H1 (cell line): ENCODE results near the gene TUBE1. TPM values are rescaled to one million over a fixed set of nuclear protein-coding genes. Genes with fewer than 3 reads are reported as not detected.

Source experiments
- CTCF ChIA-PET: fragments of 300-600 bp; sonication (Branson Sonifier 250); formaldehyde crosslinking; loops from one replicate; lab custom pipeline; 2021; ENCODE audit not compliant: partially characterized antibody; lab: Charles Lee
- POLR2A ChIA-PET: fragments of 300-600 bp; sonication (Branson Sonifier 250); formaldehyde crosslinking; loops from one replicate; lab custom pipeline; 2021; ENCODE audit warnings: inconsistent platforms; ENCODE audit not compliant: partially characterized antibody; lab: Charles Lee
- DNase-seq, 2 experiments: peaks; one replicate each; pipeline versions ENCODE4 v3.0.0 to v3.0.0-alpha.2; 2010 to 2022; ENCODE audit warnings: low spot score in 2 of 2, low read depth in 1 of 2, mixed read lengths in 1 of 2
- FAIRE-seq: peaks from 2 replicates; lab custom pipeline; 2011; peaks lifted over from hg19 to GRCh38; lab: Jason Lieb, UNC
- H2AFZ ChIP-seq: 2 replicates; pipeline ENCODE4 v1.8.1; 2012; ENCODE audit warnings: low read length, inconsistent platforms
- H2AK5ac ChIP-seq: 2 replicates; pipeline ENCODE4 v1.6.1; 2013; ENCODE audit warnings: low read depth, low read length
- H2BK120ac ChIP-seq: replicated peaks from 2 replicates; pipeline ENCODE3; 2013; ENCODE audit warnings: low read depth, low read length, inconsistent platforms
- H2BK12ac ChIP-seq: 2 replicates; pipeline ENCODE4 v1.6.1; 2013; ENCODE audit warnings: low read depth, low read length
- H2BK15ac ChIP-seq: 2 replicates; pipeline ENCODE4 v1.6.1; 2013; ENCODE audit warnings: low read length
- H2BK20ac ChIP-seq: 2 replicates; pipeline ENCODE4 v1.6.1; 2013; ENCODE audit warnings: low read length
- H2BK5ac ChIP-seq: 2 replicates; pipeline ENCODE4 v1.6.1; 2013; ENCODE audit warnings: low read depth, low read length
- H3K14ac ChIP-seq: 2 replicates; pipeline ENCODE4 v1.6.1; 2013; ENCODE audit warnings: inconsistent platforms; ENCODE audit not compliant: insufficient read length
- H3K18ac ChIP-seq: 2 replicates; pipeline ENCODE4 v1.6.1; 2013; ENCODE audit warnings: low read length; ENCODE audit errors: extremely low read depth
- H3K23ac ChIP-seq: 2 replicates; pipeline ENCODE4 v1.6.1; 2013; ENCODE audit warnings: inconsistent platforms; ENCODE audit not compliant: insufficient read length
- H3K23me2 ChIP-seq: 2 replicates; pipeline ENCODE4 v1.6.1; 2013; ENCODE audit warnings: low read depth, low read length
- H3K27ac ChIP-seq: 2 replicates; pipeline ENCODE4 v1.6.1; 2011; ENCODE audit warnings: low read depth, low read length, inconsistent platforms
- H3K27me3 ChIP-seq, 4 experiments: replicated peaks in 1 of 4; 1 replicate in 1 of 4; 2 replicates in 3 of 4; pipeline versions ENCODE4 v1.6.1 to v1.8.1; 2011 to 2013; ENCODE audit warnings: low read length in 3 of 4, mild to moderate bottlenecking in 3 of 4, inconsistent platforms in 2 of 4, mixed read lengths in 2 of 4, moderate library complexity in 1 of 4; ENCODE audit not compliant: control insufficient read depth in 3 of 4, insufficient read depth in 3 of 4; ENCODE audit errors: extremely low read depth in 1 of 4
- H3K36me3 ChIP-seq, 4 experiments: 2 replicates each; pipeline versions ENCODE4 v1.6.1 to v1.8.1; 2011 to 2013; ENCODE audit warnings: mild to moderate bottlenecking in 4 of 4, low read length in 3 of 4, moderate library complexity in 2 of 4, control low read depth in 1 of 4, inconsistent platforms in 1 of 4; ENCODE audit not compliant: insufficient read depth in 4 of 4, control insufficient read depth in 2 of 4
- H3K4ac ChIP-seq: replicated peaks from 2 replicates; pipeline ENCODE3; 2013; ENCODE audit warnings: low read length, low read depth, mixed read lengths, inconsistent platforms; ENCODE audit not compliant: insufficient read length
- H3K4me1 ChIP-seq, 4 experiments: replicated peaks in 1 of 4; 1 replicate in 1 of 4; 2 replicates in 3 of 4; pipeline versions ENCODE4 v1.6.1 to v1.8.1; 2011 to 2013; ENCODE audit warnings: low read length in 3 of 4, inconsistent platforms in 2 of 4, mixed read lengths in 1 of 4; ENCODE audit not compliant: insufficient read depth in 4 of 4, control insufficient read depth in 3 of 4
- H3K4me2 ChIP-seq, 2 experiments: 2 replicates each; pipeline versions ENCODE4 v1.6.1 to v1.8.1; 2011 to 2013; ENCODE audit warnings: low read depth in 2 of 2, low read length in 2 of 2, control low read depth in 1 of 2, inconsistent platforms in 1 of 2, mild to moderate bottlenecking in 1 of 2; ENCODE audit not compliant: insufficient read depth in 1 of 2
- H3K4me3 ChIP-seq, 4 experiments: fragments of 200-600, 300-600 bp in 1 of 4; sonication (generic), shearing (Covaris generic), sonication (Bioruptor Twin) in 1 of 4; 2 replicates each; pipeline versions ENCODE4 v1.5.1 to v1.8.1; 2011 to 2016; ENCODE audit warnings: low read length in 4 of 4, low read depth in 3 of 4, control low read depth in 2 of 4, inconsistent platforms in 2 of 4, mild to moderate bottlenecking in 2 of 4, mixed read lengths in 1 of 4, moderate library complexity in 1 of 4; ENCODE audit not compliant: insufficient read depth in 2 of 4; ENCODE audit errors: extremely low read depth in 1 of 4
- H3K56ac ChIP-seq: replicated peaks from 2 replicates; pipeline ENCODE3; 2013; ENCODE audit warnings: low read depth, mild to moderate bottlenecking, mixed read lengths, low read length, inconsistent platforms; ENCODE audit not compliant: insufficient read length
- H3K79me1 ChIP-seq: 2 replicates; pipeline ENCODE4 v1.6.1; 2013; ENCODE audit warnings: low read depth, low read length, control low read depth
- H3K79me2 ChIP-seq, 2 experiments: 2 replicates each; pipeline versions ENCODE4 v1.6.1 to v1.8.1; 2012 to 2013; ENCODE audit warnings: low read length in 2 of 2, mild to moderate bottlenecking in 2 of 2, inconsistent platforms in 1 of 2; ENCODE audit not compliant: insufficient read depth in 2 of 2, control insufficient read depth in 1 of 2
- H3K9ac ChIP-seq, 4 experiments: replicated peaks in 1 of 4; 1 replicate in 1 of 4; 2 replicates in 3 of 4; pipeline versions ENCODE4 v1.6.1 to v1.8.1; 2011 to 2013; ENCODE audit warnings: low read depth in 3 of 4, low read length in 3 of 4, control low read depth in 2 of 4, mild to moderate bottlenecking in 2 of 4, moderate library complexity in 2 of 4, inconsistent platforms in 1 of 4; ENCODE audit errors: extremely low read depth in 1 of 4
- H3K9me3 ChIP-seq, 2 experiments: 2 replicates each; pipeline versions ENCODE4 v1.6.1 to v1.8.1; 2012 to 2013; ENCODE audit warnings: mild to moderate bottlenecking in 2 of 2, moderate library complexity in 2 of 2, control low read depth in 1 of 2, inconsistent platforms in 1 of 2, low read depth in 1 of 2, low read length in 1 of 2, mixed read lengths in 1 of 2; ENCODE audit not compliant: insufficient read depth in 2 of 2
- H4K20me1 ChIP-seq, 2 experiments: replicated peaks in 1 of 2; 2 replicates each; pipeline versions ENCODE3 to v1.8.1; 2011 to 2013; ENCODE audit warnings: inconsistent platforms in 2 of 2, low read length in 2 of 2, mild to moderate bottlenecking in 1 of 2; ENCODE audit not compliant: insufficient read depth in 2 of 2, control insufficient read depth in 1 of 2
- H4K5ac ChIP-seq: 2 replicates; pipeline ENCODE4 v1.6.1; 2013; ENCODE audit warnings: low read length, low read depth, mixed read lengths, inconsistent platforms; ENCODE audit not compliant: insufficient read length
- H4K8ac ChIP-seq: 2 replicates; pipeline ENCODE4 v1.8.0; 2013; ENCODE audit warnings: mild to moderate bottlenecking, moderate library complexity, low read length, inconsistent platforms; ENCODE audit not compliant: insufficient read depth; ENCODE audit errors: extremely low read depth
- H4K91ac ChIP-seq: replicated peaks from 2 replicates; pipeline ENCODE3; 2013; ENCODE audit warnings: low read length, mixed read lengths, inconsistent platforms; ENCODE audit not compliant: insufficient read length
- ASH2L ChIP-seq: fragments of 200-600, 300-600 bp; sonication (generic); IDR thresholded peaks from one replicate; pipeline ENCODE4 v1.7.1; 2017; ENCODE audit warnings: low read length
- BRCA1 ChIP-seq: IDR thresholded peaks from 2 replicates; pipeline ENCODE4 v1.6.1; 2012; ENCODE audit warnings: low read depth, low read length, improper control_type of control experiment
- CEBPB ChIP-seq: IDR thresholded peaks from 2 replicates; pipeline ENCODE4 v1.6.1; 2012; ENCODE audit warnings: low read depth, low read length
- CHD2 ChIP-seq: IDR thresholded peaks from 2 replicates; pipeline ENCODE4 v1.6.1; 2012; ENCODE audit warnings: low read length, improper control_type of control experiment
- JUND ChIP-seq: IDR thresholded peaks from 2 replicates; pipeline ENCODE4 v1.6.1; 2011; ENCODE audit warnings: mild to moderate bottlenecking, improper control_type of control experiment, low read length
- SAP30 ChIP-seq: fragments of 300-600 bp; sonication (generic); IDR thresholded peaks from 2 replicates; pipeline ENCODE4 v1.7.1; 2012; ENCODE audit warnings: low read length, moderate library complexity, mild to moderate bottlenecking, inconsistent platforms; ENCODE audit not compliant: insufficient read depth, insufficient replicate concordance
- SP1 ChIP-seq: IDR thresholded peaks from 2 replicates; pipeline ENCODE4 v1.6.1; 2011; ENCODE audit warnings: low read depth, low read length
- SUZ12 ChIP-seq: fragments of 200-600 bp; sonication (generic); IDR thresholded peaks from 2 replicates; pipeline ENCODE4 v1.6.1; 2012; ENCODE audit warnings: mild to moderate bottlenecking, inconsistent platforms, low read length, moderate library complexity, mixed read lengths
- TAF7 ChIP-seq: optimal IDR thresholded peaks from 2 replicates; pipeline ENCODE3; 2011; ENCODE audit warnings: low read depth, mild to moderate bottlenecking, inconsistent platforms, low read length, moderate library complexity, borderline replicate concordance
- TEAD4 ChIP-seq: IDR thresholded peaks from 2 replicates; pipeline ENCODE4 v1.6.1; 2012; ENCODE audit warnings: low read depth, low read length, inconsistent platforms, mixed read lengths
- YY1 ChIP-seq: IDR thresholded peaks from 2 replicates; pipeline ENCODE4 v1.6.1; 2011; ENCODE audit warnings: low read depth, mild to moderate bottlenecking, low read length
- WGBS, 2 experiments: shearing (Covaris generic) in 1 of 2; methylation state at CpG; one replicate each; pipeline versions ENCODE4 v1.1.6 to v1.1.7; 2013 to 2015; ENCODE audit warnings: low lambda C conversion rate in 2 of 2, mixed read lengths in 2 of 2, inconsistent platforms in 1 of 2, low coverage in 1 of 2, missing lambda C conversion rate in 1 of 2; ENCODE audit not compliant: insufficient replicate concordance in 2 of 2, insufficient coverage in 1 of 2, insufficient read length in 1 of 2; ENCODE audit errors: extremely low coverage in 1 of 2, missing lambda C conversion rate in 1 of 2; 5-methylcytosine and 5-hydroxymethylcytosine counted together
- polyA plus RNA-seq, 7 experiments: library from polyadenylated mRNA; depleted of rRNA in 3 of 7; stranded (reverse) in 5 of 7; unstranded in 2 of 7; fragments of >200 nt in 5 of 7; fragments of 200-250 nt in 2 of 7; gene quantifications; 1 replicate in 5 of 7; 2 replicates in 1 of 7; 4 replicates in 1 of 7; pipeline versions ENCODE4 v1.2.1 to v1.2.3, GENCODE V29; 2011 to 2013; ENCODE audit warnings: missing spikeins in 2 of 7, mixed read lengths in 2 of 7
- total RNA-seq: library from RNA; stranded (reverse); fragmentation: NEBNext Ultra II Directional; extraction: Animal tissue kit (Norgen Biotek cat#: 25700); gene quantifications from 2 replicates; pipeline ENCODE4 v1.2.1, GENCODE V29; 2021
- TF ChIP-seq, protein P1 (sequence below): IDR thresholded peaks from 2 replicates; pipeline ENCODE4 v1.6.1; 2011; ENCODE audit warnings: low read length, improper control_type of control experiment
- TF ChIP-seq, protein P2 (sequence below): IDR thresholded peaks from 2 replicates; pipeline ENCODE4 v1.6.1; 2011; ENCODE audit warnings: low read depth, mild to moderate bottlenecking, low read length; ENCODE audit not compliant: insufficient read depth
- TF ChIP-seq, protein P3 (sequence below): IDR thresholded peaks from 2 replicates; pipeline ENCODE4 v1.6.1; 2012; ENCODE audit warnings: inconsistent platforms

TUBE1 gene
- total and polyA plus RNA-seq, 2 of the 8 experiments (the other 6 are each of a cell fraction or from before 2014, with no cell fraction given), result 8.0 to 15.9 TPM

DNA sequence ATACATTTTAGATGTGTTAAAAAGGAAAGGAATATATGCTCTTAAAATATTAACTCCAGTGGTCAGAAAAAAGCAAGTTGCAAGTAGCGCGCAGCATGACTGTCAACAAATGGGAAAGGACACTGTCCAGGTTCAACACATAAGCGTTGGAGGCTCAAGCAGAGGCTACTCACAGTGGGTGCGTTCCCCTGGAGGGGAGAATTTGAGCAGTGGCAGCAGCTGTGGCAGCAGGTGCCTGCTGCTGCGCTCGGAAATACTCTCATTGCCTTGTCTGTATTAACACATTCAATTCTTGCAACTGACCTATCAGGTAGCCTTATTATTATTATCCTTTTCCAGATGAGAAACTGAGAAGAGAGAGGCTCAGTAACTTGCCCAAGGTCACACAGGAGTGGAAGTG lies 55.3 kb downstream of the TUBE1 start:
- H3K9me3 ChIP-seq, result no peaks in the 10 kb centered on the region
- no peak overlapping the region for H4K8ac ChIP-seq
- ChIA-PET POLR2A (no interaction called here), CTCF (interaction anchor here (1.2 to 1.5 kb wide), 3 partner anchors 9 to 25 kb away, joined by 3 to 4 read pairs (median 4); no protein-coding TSS in a partner anchor)
- H3K4me1 ChIP-seq, result no peaks in the 10 kb centered on the region
- no peak overlapping the region for H3K56ac ChIP-seq
- H4K20me1 ChIP-seq, result no peaks in the 10 kb centered on the region
- H4K91ac ChIP-seq, result no peak overlapping the region
- FAIRE-seq, result no peak
- no peak overlapping the region for H2BK20ac ChIP-seq
- H3K79me2 ChIP-seq, result no peaks in the 10 kb centered on the region; a peak in 1 of 4 replicates
- no peaks in the 10 kb centered on the region for H3K36me3 ChIP-seq
- no peak overlapping the region for H3K4me2 ChIP-seq
- no peaks in the 10 kb centered on the region for H3K27me3 ChIP-seq
- H3K23ac ChIP-seq, result no peak overlapping the region
- H3K27ac ChIP-seq, result no peak overlapping the region
- peaks cover 1% of the 10 kb centered on the region; the same call in 1 of the 2 replicates for H3K23me2 ChIP-seq
- no peak overlapping the region for H3K9ac ChIP-seq
- no peak overlapping the region for H2BK15ac ChIP-seq
- DNase-seq, result no peak
- H3K4me3 ChIP-seq, result no peak overlapping the region
- no peak overlapping the region for H3K18ac ChIP-seq
- no peak overlapping the region for H2AK5ac ChIP-seq
- H2BK12ac ChIP-seq, result no peak overlapping the region
- H3K79me1 ChIP-seq, result no peaks in the 10 kb centered on the region
- H2BK5ac ChIP-seq, result no peak overlapping the region
- H2AFZ ChIP-seq, result no peak overlapping the region
- 84% methylated on average over 6 of the region's 6 CpGs; no CpG with 5 or more reads in 1 of the 2 experiments for WGBS, 2 experiments
- no peak overlapping the region for H3K14ac ChIP-seq
- no peak overlapping the region for H4K5ac ChIP-seq
- H2BK120ac ChIP-seq, result no peak overlapping the region
- H3K4ac ChIP-seq, result no peak overlapping the region
- TF ChIP-seq, protein P1, sequence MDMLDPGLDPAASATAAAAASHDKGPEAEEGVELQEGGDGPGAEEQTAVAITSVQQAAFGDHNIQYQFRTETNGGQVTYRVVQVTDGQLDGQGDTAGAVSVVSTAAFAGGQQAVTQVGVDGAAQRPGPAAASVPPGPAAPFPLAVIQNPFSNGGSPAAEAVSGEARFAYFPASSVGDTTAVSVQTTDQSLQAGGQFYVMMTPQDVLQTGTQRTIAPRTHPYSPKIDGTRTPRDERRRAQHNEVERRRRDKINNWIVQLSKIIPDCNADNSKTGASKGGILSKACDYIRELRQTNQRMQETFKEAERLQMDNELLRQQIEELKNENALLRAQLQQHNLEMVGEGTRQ, result no peak
- no peak for TF ChIP-seq CHD2
- no peak for TF ChIP-seq CEBPB
- no peak for TF ChIP-seq JUND
- TF ChIP-seq YY1, result no peak
- TF ChIP-seq, protein P2, sequence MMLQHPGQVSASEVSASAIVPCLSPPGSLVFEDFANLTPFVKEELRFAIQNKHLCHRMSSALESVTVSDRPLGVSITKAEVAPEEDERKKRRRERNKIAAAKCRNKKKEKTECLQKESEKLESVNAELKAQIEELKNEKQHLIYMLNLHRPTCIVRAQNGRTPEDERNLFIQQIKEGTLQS, result no peak
- TF ChIP-seq SAP30, result no peak
- no peak for TF ChIP-seq TEAD4
- TF ChIP-seq, protein P3, sequence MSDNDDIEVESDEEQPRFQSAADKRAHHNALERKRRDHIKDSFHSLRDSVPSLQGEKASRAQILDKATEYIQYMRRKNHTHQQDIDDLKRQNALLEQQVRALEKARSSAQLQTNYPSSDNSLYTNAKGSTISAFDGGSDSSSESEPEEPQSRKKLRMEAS, result no peak
- TF ChIP-seq SP1, result no peak
- TF ChIP-seq BRCA1, result no peak
- no peak for TF ChIP-seq TAF7
- no peak for TF ChIP-seq SUZ12
- no peak for TF ChIP-seq ASH2L
